T follicular helper cell (primary cell): ENCODE measurements around the gene ERFE.

Source experiments
- DNase-seq: peaks from one replicate; pipeline ENCODE4 v3.0.0-alpha.2; 2020; ENCODE audit warnings: low read depth

ERFE gene

DNA sequence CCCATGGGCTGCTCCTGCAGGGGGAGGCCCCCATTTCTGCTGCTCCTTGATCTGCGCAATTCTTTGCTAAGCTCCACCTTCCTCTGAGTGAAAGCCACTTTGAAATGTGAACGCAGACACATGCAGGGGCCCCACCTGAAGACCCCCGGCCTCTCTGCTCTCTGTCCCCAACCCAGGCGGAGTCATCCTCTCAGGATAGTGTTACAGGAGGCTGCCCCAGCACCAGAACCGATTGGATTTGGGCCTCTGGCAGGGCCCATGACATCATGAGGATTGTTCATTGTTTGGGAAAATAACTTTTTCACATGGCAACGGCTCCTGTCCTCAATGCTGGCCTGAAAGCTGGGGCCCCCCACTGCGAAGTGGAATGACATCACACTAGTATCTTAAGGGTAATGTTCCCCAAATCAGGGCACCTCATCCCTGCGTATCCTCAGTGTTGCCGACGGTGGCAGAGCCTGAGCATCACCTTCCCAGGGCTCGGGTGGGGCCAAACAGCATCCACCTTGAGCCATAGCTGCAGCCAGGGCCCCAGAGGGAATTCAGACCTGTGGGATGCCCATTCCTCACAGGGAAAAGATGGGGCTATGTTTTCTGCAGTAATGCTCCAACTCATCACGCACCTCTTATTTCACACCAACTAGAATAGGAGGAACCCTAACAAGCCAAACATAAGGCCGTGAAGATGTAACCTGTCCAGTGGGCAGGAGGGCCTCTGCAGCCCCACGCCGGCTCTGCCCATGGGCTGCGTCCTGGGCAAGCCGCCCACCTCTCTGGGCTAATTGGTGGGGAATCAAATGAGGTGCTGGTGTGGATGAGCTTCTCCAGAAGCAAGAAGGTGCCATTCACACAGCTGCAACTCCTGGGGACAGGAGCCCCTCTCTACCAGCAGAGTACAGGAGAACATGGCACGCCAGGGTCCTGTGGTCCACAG, 2.7 kb upstream of the ERFE start:
- no peak for DNase-seq

DNA sequence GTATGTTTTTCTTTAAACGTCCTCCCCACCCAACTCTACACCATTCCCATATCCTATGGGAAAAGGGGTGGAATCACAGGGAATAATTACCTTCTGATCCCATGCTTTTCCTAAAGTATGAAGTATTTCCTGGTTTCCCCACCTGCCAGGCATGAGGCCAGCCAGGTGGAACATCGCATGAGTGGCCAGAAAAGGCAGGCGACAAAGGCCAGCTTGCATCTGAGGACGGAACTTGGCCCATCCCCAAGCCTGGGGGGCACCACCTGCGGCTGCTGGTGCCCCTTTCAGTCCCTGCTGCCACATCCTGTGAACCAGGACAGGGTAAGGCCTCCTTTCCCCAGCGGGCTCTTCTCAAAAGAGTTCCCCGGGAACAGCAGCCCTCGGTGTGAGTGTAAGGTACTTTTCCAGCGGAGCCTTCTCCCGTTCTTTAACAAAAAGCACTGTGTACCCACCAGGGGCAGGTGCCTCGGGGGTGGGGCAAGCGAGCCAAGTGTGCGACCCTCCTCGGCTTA, 1.2 kb upstream of the ERFE start:
- no peak for DNase-seq

DNA sequence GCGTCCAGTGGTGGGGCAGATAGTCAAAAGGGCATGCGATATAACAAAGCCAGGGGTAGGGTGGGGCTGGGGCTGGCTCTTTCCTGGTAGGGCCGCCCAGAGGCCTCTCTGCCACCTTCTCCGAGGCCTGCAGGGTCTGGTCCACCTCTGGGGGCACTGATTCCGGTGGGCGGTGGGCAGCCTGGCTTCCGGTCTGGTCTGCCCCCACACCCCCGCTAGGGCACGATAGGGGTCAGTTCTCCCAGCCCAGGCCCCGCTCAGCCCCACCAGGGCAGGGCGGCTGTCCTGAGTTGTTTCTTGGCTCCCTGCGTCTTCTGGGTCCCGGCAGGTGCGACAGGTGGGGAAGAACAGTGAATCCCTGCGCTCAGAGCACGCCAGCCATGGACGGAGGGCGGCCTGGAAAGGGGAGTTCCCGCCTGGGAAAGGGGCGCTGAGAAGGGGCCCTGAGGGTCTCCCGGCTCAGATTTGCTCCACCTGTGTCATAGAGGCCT, 707 bp upstream of the ERFE start:
- no peak for DNase-seq

DNA sequence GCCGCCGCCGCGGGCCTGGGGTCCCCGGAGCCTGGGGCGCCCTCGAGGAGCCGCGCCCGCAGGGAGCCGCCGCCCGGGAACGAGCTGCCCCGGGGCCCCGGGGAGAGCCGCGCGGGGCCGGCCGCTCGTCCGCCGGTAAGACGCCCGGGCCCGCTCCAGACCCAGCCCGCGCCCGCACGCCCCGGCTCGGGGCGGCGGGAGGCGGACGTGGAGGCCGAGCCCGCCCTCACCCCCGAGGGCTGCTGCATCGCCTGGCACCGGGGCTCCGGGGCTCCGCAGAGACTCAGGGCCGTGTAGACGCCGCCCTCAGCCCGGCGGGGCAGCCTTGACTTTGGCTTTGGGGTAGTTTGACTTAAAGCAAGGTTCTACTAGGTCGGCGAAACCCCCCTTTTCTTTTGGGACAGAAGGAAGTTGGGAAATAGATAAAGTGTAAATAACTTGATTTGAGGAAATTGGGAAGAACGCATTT, 335 bp downstream of the ERFE start:
- no peak for DNase-seq

DNA sequence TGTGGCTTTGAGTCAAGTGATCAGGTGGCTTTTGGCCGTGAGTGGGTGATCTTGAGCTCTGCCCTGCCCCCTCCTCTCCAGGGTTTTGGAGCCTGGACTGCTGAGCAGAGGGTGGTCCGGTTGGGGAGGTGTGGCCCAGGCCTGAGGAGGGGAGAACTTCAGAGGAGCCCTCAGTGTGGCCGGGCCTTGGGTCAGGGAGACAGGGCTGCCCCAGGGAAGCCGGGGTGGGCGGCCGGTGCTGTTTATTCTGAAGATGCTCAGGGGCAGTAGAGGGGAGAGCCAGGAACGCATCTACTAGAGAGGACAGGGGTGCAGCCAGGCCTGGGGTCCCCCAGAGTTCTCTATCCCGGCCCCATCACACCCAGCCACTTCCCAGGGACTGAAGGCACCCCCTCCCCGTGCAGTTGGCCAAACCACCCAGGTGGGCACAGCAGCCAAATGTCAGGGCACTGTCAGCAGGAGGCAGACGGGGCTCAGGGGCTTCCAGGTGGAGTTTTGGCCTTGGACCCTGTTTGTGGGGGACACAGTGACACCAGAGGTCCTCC, 963 bp downstream of the ERFE start:
- DNase-seq, result no peak

DNA sequence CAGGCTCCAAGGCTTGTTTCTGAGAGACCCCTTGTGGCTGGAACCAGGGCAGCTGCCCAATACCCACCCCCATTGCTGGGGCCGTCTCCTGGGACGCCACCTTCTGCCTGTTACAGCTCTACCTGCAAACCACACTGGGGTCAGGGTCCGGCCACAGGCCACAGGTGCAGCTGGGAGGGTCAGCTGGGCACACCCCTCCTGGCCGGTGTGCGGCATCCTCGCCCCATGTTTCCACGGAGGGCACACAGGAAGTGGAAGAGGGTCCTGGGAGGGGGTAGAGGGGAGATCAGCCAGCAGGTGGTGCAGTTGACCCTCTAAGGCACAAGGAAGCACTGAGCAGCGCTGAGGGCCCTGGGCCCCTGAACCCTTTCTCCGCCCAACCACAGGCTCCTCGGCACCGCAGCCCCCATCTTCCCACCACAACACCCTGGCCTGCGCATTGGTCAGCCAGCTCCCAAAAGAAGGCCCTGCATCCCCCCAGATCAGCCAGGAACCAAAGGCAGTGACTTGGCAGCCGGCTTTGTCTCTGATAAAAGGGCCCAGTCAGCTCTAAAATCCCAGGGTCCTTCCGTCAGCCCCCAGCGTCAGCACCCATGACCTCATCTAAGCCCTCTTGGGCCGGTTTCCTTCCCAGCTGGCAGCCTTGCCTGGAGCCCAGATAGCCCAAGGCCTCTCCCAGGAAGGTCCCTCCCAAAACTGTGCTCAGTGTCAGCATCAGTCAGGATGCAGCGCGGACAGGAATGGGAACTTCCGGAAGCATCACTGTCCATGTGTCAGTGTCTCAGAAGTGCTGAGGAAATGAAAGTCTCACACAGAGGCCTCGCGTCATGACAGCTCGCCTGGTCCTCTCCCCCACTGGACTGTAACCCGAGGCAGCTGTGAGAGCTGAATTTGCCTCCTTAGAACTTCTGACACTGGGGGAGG, 1.7 kb downstream of the ERFE start:
- no peak for DNase-seq

DNA sequence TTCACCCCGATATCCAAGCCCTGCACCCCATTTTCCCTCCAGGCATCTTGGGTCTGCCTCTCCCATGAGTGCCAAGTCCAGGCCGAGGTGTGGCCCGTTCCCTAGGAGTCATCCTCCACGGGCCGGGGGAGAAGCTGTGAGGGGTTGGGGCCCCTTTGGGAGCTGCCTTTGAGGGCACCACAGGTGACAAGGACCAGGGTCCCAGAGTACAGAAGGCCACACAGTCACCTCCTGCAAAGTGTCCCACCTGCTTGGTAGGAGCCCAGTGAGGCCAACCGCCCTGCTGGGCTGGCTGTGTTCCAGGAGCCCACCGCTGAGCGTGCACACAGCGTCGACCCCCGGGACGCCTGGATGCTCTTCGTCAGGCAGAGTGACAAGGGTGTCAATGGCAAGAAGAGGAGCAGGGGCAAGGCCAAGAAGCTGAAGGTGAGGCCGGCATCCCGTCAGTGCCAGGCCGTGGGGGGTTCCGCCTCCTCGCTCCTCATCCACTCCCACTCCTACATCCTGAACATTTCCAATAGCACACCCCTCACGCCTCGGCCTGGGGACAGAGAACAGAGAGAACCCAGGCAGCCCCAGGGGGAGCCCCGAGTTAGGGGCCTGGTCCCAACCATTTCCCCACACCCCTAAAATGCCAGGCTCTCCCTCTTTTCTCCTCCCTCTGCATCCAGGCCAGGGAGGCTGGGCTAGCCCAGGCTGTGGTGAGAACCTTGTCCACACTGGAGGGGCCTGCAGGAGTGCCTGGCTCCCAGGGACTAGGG, 2.7 kb downstream of the ERFE start:
- no peak for DNase-seq

DNA sequence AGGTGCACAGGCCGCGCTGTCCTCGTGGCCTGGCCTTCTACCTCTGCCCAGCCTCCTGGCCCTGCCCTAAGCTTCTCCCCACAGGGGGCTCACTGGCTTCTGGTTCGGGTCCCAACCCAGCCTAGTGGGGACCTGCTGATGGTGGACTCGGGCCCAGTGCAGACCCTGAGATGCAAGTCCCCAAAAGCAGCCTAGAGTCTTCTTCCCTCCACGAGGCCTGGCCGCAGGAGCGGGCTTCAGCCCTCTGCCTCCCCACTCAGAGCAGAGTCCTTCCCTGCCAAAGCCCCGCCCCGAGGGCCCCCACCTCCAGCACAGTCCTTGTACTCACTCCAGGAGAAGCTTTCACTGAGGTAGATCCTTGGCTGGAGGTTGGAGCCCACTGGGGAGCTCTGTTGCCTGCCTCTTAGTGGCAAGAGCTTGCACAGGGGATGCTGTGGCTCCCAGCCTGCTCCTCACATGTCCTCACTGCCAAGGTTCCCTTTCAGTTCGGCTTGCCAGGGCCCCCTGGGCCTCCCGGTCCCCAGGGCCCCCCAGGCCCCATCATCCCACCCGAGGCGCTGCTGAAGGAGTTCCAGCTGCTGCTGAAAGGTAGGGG, 3.6 kb downstream of the ERFE start:
- DNase-seq, result no peak

DNA sequence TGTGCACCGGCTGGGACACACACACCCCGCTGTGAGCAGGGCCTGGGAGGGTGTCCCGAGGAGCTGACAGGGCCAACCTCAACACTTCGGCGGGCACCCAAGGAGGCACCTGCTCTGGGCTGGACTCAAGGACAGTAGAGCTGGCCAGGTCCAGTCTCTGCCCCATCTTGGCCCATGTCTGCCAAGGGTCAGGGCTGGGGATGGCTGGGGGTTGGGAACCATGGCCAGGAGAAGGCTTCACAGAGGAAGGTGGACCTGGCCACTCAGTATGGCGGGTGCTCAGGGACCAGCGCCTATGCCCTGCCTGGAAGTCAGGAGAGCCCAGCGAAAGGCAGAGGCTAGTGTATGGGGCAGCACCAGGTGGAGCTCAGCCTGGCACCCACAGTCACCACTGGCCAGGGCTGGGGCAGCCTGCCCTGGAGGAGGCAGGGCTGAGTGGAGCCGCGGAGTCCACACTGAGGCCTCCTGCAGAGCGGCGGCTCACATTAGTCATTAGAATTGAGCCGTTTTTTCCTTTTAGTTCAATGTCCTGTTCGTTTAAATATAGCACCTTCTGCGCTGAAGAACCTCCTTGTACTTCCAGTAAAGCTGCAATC, 4.2 kb downstream of the ERFE start:
- DNase-seq, result no peak

DNA sequence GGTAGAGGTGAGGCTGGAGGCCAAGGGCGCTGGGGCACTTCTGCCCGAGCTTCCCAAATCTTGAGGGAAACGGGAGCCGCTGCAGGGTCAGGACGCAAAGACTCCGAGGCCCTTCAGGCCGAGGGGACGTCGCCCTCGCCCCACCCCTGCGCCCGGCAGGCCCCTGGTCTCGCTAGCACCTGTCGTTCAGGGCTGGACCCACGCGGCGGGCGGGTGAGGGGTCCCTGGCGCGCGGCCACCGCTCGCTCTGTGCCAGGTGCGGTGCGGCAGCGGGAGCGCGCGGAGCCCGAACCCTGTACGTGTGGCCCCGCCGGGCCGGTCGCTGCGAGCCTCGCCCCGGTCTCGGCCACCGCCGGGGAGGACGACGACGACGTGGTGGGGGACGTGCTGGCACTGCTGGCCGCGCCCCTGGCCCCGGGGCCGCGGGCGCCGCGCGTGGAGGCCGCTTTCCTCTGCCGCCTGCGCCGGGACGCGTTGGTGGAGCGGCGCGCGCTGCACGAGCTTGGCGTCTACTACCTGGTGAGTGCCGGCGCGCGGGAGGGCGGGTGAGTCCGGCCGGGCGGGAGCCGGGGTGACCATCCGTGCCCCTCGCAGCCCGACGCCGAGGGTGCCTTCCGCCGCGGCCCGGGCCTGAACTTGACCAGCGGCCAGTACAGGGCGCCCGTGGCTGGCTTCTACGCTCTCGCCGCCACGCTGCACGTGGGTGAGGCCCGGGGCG, 4.9 kb downstream of the ERFE start:
- DNase-seq, result no peak

DNA sequence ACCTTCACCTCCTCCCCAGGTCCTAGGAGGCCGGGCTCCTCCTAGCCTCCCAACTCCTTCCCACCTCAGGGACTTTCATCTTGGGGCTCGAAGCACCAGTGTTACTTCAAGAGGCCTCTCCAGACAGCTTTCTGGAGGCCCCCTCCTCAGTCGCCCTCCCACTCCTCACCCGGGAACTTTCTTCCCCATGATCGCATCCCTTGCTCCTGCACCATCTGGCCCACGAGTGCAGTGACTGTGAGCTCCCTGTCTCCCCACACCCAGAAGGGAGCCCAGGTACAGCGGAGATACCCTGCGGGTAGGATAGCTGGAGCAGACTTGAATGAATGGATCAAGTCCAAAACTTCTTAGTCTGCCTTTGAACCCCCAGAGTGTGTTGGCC, 6.1 kb downstream of the ERFE start:
- DNase-seq, result no peak

DNA sequence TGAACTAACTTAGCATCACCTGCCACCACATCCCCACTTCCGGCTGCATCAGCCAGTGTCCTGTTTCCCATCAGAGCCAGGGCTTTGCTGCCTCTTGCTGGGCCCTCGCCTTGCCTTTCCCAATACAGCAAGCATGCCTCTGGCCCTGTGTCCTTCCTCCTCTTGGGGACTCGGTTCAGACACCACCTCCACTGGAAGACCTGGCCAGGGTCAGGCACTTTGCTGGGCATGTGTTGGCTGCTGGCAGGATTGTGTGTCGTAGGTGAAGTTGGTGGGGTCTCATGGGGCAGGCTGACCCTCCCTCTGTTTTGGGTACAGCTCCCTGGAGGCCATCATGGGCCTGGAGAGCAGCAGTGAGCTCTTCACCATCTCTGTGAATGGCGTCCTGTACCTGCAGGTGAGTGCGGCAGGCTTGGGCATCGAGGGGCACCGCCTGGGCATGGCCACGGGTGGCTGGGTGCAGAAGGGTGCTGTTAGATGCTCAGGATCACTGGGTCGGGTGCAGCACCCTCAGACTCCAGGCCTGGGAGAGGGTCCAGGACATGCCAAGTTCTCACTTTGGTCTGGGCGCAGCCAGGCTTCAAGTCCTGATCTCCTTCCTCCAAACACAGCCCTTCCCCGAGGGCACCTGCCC, 6.6 kb downstream of the ERFE start:
- no peak for DNase-seq

DNA sequence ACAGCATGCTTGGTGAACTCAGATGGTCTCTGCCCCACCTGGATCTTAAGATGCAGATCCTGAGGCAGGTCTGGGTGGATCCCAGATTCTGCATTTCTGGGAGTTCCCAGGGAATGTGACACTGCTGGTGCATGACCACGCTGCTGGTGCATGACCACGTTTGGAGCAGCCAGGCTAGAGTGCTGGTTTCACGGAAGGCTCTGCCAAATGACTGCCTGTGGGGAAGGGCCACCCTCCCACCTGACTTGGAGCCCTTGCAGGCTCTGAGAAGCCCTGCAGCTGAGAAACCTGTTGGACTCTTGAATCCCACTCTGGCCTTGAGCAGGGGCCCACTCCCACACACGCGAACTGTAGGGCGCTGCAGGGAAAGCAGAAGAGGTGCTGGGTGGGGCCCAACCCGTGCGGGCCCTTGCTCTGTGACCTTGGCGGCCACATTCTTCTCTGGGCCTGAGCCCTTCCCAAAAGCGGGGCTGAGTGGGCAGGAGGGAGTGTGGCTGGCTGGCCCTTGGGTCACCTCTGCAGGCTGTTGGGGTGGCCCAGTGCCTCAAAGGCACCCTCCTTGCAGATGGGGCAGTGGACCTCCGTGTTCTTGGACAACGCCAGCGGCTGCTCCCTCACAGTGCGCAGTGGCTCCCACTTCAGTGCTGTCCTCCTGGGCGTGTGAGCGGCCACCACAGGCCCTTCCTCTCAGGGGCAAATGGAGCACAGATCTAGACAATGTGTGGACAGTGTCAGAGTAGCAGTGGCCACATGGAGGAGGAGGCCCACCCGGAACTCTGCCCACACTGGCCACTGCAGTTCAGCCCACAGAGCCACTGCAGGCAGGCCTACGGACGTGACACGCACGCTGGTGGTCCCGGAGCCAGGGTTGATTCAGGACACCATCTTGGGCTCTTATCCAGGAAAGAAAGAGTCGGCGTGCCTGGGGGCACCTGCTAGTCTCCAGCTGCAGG, 7.9 kb downstream of the ERFE start:
- no peak for DNase-seq

DNA sequence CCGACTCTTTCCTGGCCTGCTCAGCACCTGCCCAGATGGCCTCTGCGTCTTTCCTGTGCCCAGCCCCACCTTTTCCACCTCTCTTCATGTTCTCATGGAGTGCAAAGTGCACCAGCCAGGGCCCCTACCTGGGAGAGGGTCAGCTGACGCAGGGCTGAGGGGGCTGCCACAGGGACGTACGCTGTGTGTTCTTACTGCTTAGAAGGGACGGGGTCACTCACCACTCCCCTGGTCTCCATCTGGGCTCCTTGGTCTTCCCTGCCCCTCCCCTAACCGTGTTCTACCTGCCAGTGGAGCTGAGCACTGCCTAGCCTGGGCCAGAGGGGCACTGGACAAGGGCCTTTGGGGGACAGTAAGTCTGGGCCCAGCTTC, 8.6 kb downstream of the ERFE start:
- DNase-seq, result no peak

DNA sequence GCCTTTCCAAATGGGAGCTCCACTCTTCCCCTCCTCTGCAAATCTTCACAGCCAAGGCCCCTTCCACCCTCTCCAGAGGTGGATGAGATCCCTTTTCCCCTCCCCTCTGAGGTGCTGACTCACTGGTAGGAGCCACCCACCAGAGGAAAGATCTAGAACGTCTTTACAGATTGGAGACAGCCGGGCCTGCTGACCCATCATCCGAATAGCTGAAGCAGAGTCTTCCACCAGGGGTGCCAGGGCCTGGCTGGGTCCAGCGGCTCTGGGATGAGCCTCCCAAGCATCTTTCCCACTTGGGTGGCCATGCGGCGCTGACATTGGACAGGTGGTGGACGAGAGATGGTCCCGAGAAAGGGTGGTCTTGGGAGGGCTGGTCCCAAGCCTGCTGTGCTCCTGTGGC, 9.0 kb downstream of the ERFE start:
- no peak for DNase-seq

DNA sequence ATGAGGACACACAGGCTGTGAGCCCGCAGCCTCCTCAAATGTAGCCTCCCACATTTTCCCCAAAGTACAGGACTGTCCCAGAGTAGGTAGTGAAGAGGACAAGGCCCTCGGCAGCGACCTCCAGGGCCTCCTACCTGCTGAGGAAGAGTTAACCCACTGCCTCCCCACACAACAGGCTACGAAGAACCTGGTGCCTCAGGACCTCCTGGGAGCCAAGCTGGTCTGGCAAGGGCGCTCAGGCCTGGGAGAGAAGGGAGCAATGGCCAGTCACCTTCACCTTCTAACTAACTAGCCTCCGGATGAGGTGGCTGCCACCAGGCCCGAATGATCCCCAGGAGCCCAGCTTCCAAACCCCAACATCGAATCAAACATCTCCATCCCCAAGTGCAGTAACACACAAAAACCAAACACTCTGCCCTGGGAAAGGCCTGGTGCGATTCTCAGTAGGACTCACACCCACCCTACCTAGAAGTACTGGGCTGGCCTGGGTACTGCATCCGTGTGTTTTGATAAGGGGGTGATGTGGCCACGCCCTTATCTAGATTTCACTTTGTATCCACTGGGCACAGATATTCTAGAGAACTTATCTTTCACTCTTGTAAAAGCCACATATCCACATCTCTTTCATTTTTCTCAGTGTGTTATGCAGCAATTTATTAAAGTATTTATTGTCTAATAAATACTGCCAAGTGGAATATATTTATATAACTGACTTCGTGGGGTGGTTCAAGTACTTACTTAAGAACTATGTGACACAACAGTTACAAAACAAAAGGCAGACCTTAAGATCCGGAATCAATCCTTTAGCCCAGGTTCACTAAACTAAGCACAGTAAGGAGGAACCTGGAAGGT, 9.7 kb downstream of the ERFE start:
- no peak for DNase-seq

DNA sequence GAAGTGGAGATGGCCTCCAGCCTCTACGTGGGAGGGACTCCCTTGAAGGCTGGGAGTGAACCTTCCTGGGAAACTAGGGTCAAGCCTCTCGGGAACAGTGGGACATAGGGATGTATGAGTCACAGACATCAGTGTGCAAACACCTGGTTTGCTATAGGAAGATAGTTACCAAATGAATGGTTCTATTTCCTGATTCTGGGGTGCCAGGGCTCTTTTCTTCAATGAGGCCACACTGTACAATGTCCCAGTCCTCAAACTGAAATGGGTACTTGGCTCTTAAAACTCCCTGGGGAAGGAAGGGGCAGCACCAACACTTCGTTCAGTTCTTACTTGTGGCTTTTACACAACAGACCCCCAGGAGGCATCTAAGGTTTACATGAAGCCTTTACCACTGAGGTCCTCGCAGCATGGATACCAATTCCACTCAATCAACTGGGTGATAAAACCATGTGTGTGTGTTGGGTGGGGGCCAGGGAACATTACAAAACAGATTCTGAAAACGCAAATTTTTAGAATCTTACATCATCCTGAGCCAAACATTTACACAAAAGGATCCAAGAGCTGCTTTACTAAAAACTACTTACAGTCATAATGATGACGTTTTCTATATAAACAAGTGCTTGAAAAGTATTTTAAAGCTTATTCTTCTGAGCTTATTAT, 10.4 kb downstream of the ERFE start:
- DNase-seq, result no peak
